ENCODE data around the gene NPAT.

DNA sequence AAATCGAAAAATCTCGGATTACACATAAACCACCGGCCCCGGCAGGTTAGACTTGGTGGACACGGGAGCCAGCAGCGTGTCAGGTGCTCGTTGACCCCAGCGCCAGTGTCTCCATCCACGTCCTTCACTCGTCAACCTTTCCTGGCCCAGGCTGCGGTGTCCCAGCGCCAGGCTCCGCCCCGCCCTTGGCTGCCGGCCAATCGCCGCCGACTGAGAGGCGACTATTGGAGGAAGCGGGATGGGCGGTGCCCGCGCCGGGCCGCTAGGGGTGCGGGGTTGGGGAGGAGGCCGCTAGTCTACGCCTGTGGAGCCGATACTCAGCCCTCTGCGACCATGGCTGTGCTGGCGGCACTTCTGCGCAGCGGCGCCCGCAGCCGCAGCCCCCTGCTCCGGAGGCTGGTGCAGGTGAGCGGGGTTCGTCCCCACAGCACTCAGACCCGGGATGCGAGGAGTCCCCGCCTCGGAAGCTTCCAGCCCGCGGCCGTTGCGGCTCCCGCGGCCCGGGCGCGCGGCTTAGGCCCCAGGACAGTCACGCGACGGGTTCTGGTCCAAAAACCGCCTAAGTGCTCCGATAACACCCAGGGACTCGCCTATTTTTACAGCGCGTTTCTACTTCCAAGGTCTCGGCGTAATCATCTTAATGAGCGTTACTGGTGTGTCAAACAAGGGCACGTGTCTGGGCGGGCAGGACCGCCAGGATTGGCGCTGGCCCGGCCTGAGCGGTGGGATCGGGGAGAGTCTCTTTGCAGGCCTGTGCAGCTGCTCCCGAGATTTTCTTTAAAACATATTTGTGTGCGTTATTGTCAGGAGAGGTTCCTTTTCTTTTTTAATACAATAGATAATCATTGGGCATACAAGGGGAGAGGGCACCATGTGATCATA, 100.9 kb downstream of the NPAT start, which contains the start of gene ACAT1:
- TF ChIP-seq EZH2 (IDR thresholded peaks at IDR 0.05; ENCODE audit: borderline replicate concordance, insufficient read depth, low read length, poor library complexity, severe bottlenecking) = no peak
- TF ChIP-seq, protein P1, sequence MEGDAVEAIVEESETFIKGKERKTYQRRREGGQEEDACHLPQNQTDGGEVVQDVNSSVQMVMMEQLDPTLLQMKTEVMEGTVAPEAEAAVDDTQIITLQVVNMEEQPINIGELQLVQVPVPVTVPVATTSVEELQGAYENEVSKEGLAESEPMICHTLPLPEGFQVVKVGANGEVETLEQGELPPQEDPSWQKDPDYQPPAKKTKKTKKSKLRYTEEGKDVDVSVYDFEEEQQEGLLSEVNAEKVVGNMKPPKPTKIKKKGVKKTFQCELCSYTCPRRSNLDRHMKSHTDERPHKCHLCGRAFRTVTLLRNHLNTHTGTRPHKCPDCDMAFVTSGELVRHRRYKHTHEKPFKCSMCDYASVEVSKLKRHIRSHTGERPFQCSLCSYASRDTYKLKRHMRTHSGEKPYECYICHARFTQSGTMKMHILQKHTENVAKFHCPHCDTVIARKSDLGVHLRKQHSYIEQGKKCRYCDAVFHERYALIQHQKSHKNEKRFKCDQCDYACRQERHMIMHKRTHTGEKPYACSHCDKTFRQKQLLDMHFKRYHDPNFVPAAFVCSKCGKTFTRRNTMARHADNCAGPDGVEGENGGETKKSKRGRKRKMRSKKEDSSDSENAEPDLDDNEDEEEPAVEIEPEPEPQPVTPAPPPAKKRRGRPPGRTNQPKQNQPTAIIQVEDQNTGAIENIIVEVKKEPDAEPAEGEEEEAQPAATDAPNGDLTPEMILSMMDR (IDR thresholded peaks at IDR 0.05; ENCODE audit: poor library complexity, severe bottlenecking) = no peak
- TF ChIP-seq, protein P2, sequence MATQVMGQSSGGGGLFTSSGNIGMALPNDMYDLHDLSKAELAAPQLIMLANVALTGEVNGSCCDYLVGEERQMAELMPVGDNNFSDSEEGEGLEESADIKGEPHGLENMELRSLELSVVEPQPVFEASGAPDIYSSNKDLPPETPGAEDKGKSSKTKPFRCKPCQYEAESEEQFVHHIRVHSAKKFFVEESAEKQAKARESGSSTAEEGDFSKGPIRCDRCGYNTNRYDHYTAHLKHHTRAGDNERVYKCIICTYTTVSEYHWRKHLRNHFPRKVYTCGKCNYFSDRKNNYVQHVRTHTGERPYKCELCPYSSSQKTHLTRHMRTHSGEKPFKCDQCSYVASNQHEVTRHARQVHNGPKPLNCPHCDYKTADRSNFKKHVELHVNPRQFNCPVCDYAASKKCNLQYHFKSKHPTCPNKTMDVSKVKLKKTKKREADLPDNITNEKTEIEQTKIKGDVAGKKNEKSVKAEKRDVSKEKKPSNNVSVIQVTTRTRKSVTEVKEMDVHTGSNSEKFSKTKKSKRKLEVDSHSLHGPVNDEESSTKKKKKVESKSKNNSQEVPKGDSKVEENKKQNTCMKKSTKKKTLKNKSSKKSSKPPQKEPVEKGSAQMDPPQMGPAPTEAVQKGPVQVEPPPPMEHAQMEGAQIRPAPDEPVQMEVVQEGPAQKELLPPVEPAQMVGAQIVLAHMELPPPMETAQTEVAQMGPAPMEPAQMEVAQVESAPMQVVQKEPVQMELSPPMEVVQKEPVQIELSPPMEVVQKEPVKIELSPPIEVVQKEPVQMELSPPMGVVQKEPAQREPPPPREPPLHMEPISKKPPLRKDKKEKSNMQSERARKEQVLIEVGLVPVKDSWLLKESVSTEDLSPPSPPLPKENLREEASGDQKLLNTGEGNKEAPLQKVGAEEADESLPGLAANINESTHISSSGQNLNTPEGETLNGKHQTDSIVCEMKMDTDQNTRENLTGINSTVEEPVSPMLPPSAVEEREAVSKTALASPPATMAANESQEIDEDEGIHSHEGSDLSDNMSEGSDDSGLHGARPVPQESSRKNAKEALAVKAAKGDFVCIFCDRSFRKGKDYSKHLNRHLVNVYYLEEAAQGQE (IDR thresholded peaks at IDR 0.05; ENCODE audit: borderline replicate concordance) = no peak
- peak; percentile 71 for TF ChIP-seq POLR2AphosphoS5 (IDR thresholded peaks at IDR 0.05)
- TF ChIP-seq EP300 (conservative IDR thresholded peaks at IDR 0.05; ENCODE audit: poor library complexity, severe bottlenecking) = peak; percentile 11
- no peak for TF ChIP-seq RAD21 (conservative IDR thresholded peaks at IDR 0.05)
- peak; percentile 27 for TF ChIP-seq TAF1 (IDR thresholded peaks at IDR 0.05; ENCODE audit: low read depth)
